SK-N-MC (cell line): ENCODE results near the gene PSORS1C1.
"Not testable (repeated sequence)": the region's sequence is repeated elsewhere in the genome, so short reads cannot be mapped to it uniquely, and the experiment has no call there.

ENCODE experiments used
- EZH2 ChIP-seq: fragments of 200-600 bp; sonication (generic); IDR thresholded peaks from one replicate; pipeline ENCODE4 v1.6.1; 2017; ENCODE audit warnings: antibody characterized with exemption
- POLR2AphosphoS5 ChIP-seq: IDR thresholded peaks from 2 replicates; pipeline ENCODE4 v1.6.1; 2012; ENCODE audit warnings: mild to moderate bottlenecking, low read depth, low read length, borderline replicate concordance

- not testable (repeated sequence) for TF ChIP-seq EZH2, POLR2AphosphoS5
These were observed 68.7 kb downstream of the PSORS1C1 start for GRCh38 chr6:31183287-31183686.
